Adrenal gland (tissue), 12 donors: ENCODE results near the gene CARD19. TPM values are rescaled to one million over a fixed set of nuclear protein-coding genes. Genes with fewer than 3 reads are reported as not detected.

Experiments
- DNase-seq, 7 donors: peaks; one replicate each; pipeline ENCODE4 v3.0.0-alpha.2; 2019 to 2020
- H3K27ac ChIP-seq, 5 donors: fragments of 200-600 bp; sonication (generic) in 4 of 5; 1 replicate in 3 of 5; 2 replicates in 2 of 5; pipeline versions ENCODE4 v1.5.1 to v1.8.0; 2016 to 2020; ENCODE audit warnings: mild to moderate bottlenecking in 1 of 5
- H3K27me3 ChIP-seq: fragments of 200-600 bp; 2 replicates; pipeline ENCODE4 v1.8.0; 2021
- H3K36me3 ChIP-seq, 2 donors: fragments of 200-600 bp; replicated peaks in 1 of 2; 1 replicate in 1 of 2; 2 replicates in 1 of 2; pipeline versions ENCODE4 v1.5.1 to v1.8.0; 2018 to 2022
- H3K4me1 ChIP-seq, 2 donors: fragments of 200-600 bp; replicated peaks in 1 of 2; 1 replicate in 1 of 2; 2 replicates in 1 of 2; pipeline versions ENCODE4 v1.5.1 to v1.8.0; 2018 to 2021
- H3K4me3 ChIP-seq, 4 donors: fragments of 200-600 bp; sonication (generic) in 3 of 4; one replicate each; pipeline ENCODE4 v1.5.1; 2016 to 2018
- H3K9me3 ChIP-seq, 3 donors: fragments of 200-600 bp; sonication (generic) in 1 of 3; replicated peaks in 1 of 3; 1 replicate in 2 of 3; 2 replicates in 1 of 3; pipeline versions ENCODE4 v1.5.1 to v1.8.0; 2016 to 2021
- CTCF ChIP-seq, 6 experiments: fragments of 450-650 bp in 4 of 6; fragments of 200-600 bp in 2 of 6; sonication (generic) in 1 of 6; IDR thresholded peaks; 1 replicate in 5 of 6; 2 replicates in 1 of 6; pipeline versions ENCODE4 v1.5.1 to v1.8.0; 2016 to 2021; ENCODE audit warnings: antibody characterized with exemption in 6 of 6, mild to moderate bottlenecking in 2 of 6, moderate library complexity in 1 of 6
- POLR2A ChIP-seq, 2 donors: fragments of 450-650 bp; IDR thresholded peaks; one replicate each; pipeline ENCODE4 v1.6.1; 2017; ENCODE audit warnings: antibody characterized with exemption in 2 of 2, mild to moderate bottlenecking in 2 of 2, moderate library complexity in 1 of 2
- WGBS, 4 donors: extraction: QIAGEN DNeasy Blood & Tissue Kit in 2 of 4; methylation state at CpG; one replicate each; pipeline versions ENCODE4 v1.1.5 to v1.1.7; 2013 to 2017; 5-methylcytosine and 5-hydroxymethylcytosine counted together
- intact Hi-C, 2 donors: fragments of 100-400 bp; cut with DNase I; formaldehyde crosslinking; loops; one replicate each; pipeline versions ENCODE4 v1.14.1 to v1.15.0; 2022 to 2023
- polyA plus RNA-seq, 3 donors: library from polyadenylated mRNA; stranded (reverse); fragments of 200-250 nt in 2 of 3; fragments of 350-450 nt in 1 of 3; fragmentation: Illumina TruSeq in 1 of 3; extraction: RNeasy Lipid Tissue Mini Kit (QIAGEN cat#74804) in 1 of 3; gene quantifications; one replicate each; pipeline ENCODE4 v1.2.3, GENCODE V29; 2013 to 2014
- total RNA-seq, 9 donors: library from RNA; depleted of rRNA in 4 of 9; stranded (reverse); fragments of >200 nt in 4 of 9; fragments of 120-200 nt in 1 of 9; fragmentation: NEBNext Ultra II Directional in 1 of 9; extraction: Animal tissue kit (Norgen Biotek cat#: 25700) in 1 of 9; gene quantifications; one replicate each; pipeline versions ENCODE4 v1.1.0 to v1.2.4, GENCODE V29; 2013 to 2023
- donor health status: healthy with polysubstance abuse.
- donor health status: Bipolar disorder and iron deficiency.
- donor health status: DM: yes; HTN: yes; CAD: no.
- donor health status: DM: no; HTN: no; CAD: no.
- donor health status: DM: no; HTN: no; CAD: no.
- donor health status: DM: yes; HTN: yes; CAD: no.

CARD19 gene
- total and polyA plus RNA-seq, 12 donors = 10.7 to 75.0 (median 41.3) TPM

GRCh38 chr9:93155716-93156474 is 59.9 kb downstream of the CARD19 start:
- Histone ChIP-seq H3K4me3 (no peak overlapping the region), H3K4me1 (no peaks in the 10 kb centered on the region), H3K27me3 (no peaks in the 10 kb centered on the region), H3K36me3 (no peaks in the 10 kb centered on the region), H3K27ac (no peak overlapping the region), H3K9me3 (no peaks in the 10 kb centered on the region)
- intact Hi-C loops = loop anchor here in 1 of 2 donors (5.0 kb wide), 1 partner anchor 146 kb away; no protein-coding TSS in a partner anchor
- no peak for TF ChIP-seq POLR2A (IDR thresholded peaks at IDR 0.05)
- no peak for TF ChIP-seq CTCF (IDR thresholded peaks at IDR 0.05)
- DNase-seq = peak in 1 of 7 donors; percentile 60
- 86 to 94% (median 88%) methylated on average over 8 to 16 of the region's 16 CpGs for WGBS, 4 donors

GRCh38 chr9:93156475-93157008 is 60.5 kb downstream of the CARD19 start:
- no peaks in the 10 kb centered on the region for H3K36me3 ChIP-seq
- H3K9me3 ChIP-seq = no peaks in the 10 kb centered on the region
- intact Hi-C loops = loop anchor here in 1 of 2 donors (5.0 kb wide), 1 partner anchor 146 kb away; no protein-coding TSS in a partner anchor
- peak in 2 of 7 donors; percentile 39 to 61 for DNase-seq
- H3K4me1 ChIP-seq = no peaks in the 10 kb centered on the region
- no peaks in the 10 kb centered on the region for H3K27me3 ChIP-seq
- 76 to 88% (median 82%) methylated on average over 7 to 11 of the region's 11 CpGs for WGBS, 4 donors
- no peak overlapping the region for H3K27ac ChIP-seq
- TF ChIP-seq CTCF (IDR thresholded peaks at IDR 0.05) (no peak), POLR2A (IDR thresholded peaks at IDR 0.05) (no peak)
- no peak overlapping the region for H3K4me3 ChIP-seq

GRCh38 chr9:93159601-93160471 is 63.8 kb downstream of the CARD19 start:
- H3K4me1 ChIP-seq = no peaks in the 10 kb centered on the region
- no peaks in the 10 kb centered on the region for H3K27me3 ChIP-seq
- peak; percentile 93 to 98 (median 96) for TF ChIP-seq CTCF (IDR thresholded peaks at IDR 0.05)
- TF ChIP-seq POLR2A (IDR thresholded peaks at IDR 0.05) = no peak
- no peak overlapping the region for H3K4me3 ChIP-seq
- intact Hi-C loops = loop anchor here (5.0 kb wide), 2 partner anchors 53 to 142 kb away; no protein-coding TSS in a partner anchor
- 7 to 26% (median 16%) methylated on average over 12 to 19 of the region's 19 CpGs for WGBS, 4 donors
- no peaks in the 10 kb centered on the region for H3K36me3 ChIP-seq
- peak; percentile 77 to 93 (median 87) for DNase-seq
- no peaks in the 10 kb centered on the region for H3K9me3 ChIP-seq
- H3K27ac ChIP-seq = no peak overlapping the region
